HepG2 (cell line): ENCODE measurements around the gene TOMM22. TPM values are rescaled to one million over a fixed set of nuclear protein-coding genes. Genes with fewer than 3 reads are reported as not detected.

ENCODE experiments used
- ARID4A ChIP-seq: sonication (generic); formaldehyde crosslinking; IDR thresholded peaks from 2 replicates; pipeline ENCODE4 v1.5.0; 2020; ENCODE audit warnings: mild to moderate bottlenecking, missing genetic modification reagents, borderline replicate concordance
- CREBL2 ChIP-seq: sonication (generic); formaldehyde crosslinking; IDR thresholded peaks from 2 replicates; pipeline ENCODE4 v1.8.1; 2023; ENCODE audit warnings: missing genetic modification reagents, mild to moderate bottlenecking, borderline replicate concordance
- IKZF4 ChIP-seq: sonication (generic); formaldehyde crosslinking; IDR thresholded peaks from 2 replicates; pipeline ENCODE4 v1.5.1; 2020; ENCODE audit warnings: borderline replicate concordance, mild to moderate bottlenecking, low read depth, missing genetic modification reagents; ENCODE audit errors: not compliant biosample characterization
- KAT8 ChIP-seq: IDR thresholded peaks from 2 replicates; pipeline ENCODE4 v1.6.1; 2016; ENCODE audit warnings: missing genetic modification reagents, missing compliant biosample characterization
- MTF1 ChIP-seq: sonication (generic); formaldehyde crosslinking; IDR thresholded peaks from 2 replicates; pipeline ENCODE4 v1.5.0; 2020; ENCODE audit warnings: missing genetic modification reagents
- NCOA5 ChIP-seq: sonication (generic); formaldehyde crosslinking; IDR thresholded peaks from 2 replicates; pipeline ENCODE4 v1.4.0; 2020; ENCODE audit warnings: missing genetic modification reagents
- PAF1 ChIP-seq: IDR thresholded peaks from 2 replicates; pipeline ENCODE4 v1.6.1; 2016; ENCODE audit warnings: missing genetic modification reagents, missing compliant biosample characterization
- PHF20 ChIP-seq: sonication (generic); formaldehyde crosslinking; IDR thresholded peaks from 2 replicates; pipeline ENCODE4 v1.5.0; 2020; ENCODE audit warnings: mild to moderate bottlenecking, missing genetic modification reagents
- PRMT3 ChIP-seq: sonication (generic); formaldehyde crosslinking; IDR thresholded peaks from 2 replicates; pipeline ENCODE4 v1.8.1; 2022; ENCODE audit warnings: low read depth, mild to moderate bottlenecking, moderate library complexity, missing genetic modification reagents, borderline replicate concordance
- SIX1 ChIP-seq: sonication (generic); formaldehyde crosslinking; IDR thresholded peaks from 2 replicates; pipeline ENCODE4 v1.4.0; 2020; ENCODE audit warnings: missing genetic modification reagents, borderline replicate concordance
- SRSF1 ChIP-seq: fragments of 200-400 bp; formaldehyde crosslinking; optimal IDR thresholded peaks from 2 replicates; pipeline ENCODE3; 2017; ENCODE audit warnings: mild to moderate bottlenecking, low read depth, low read length, moderate library complexity
- ZBTB1 ChIP-seq: sonication (generic); formaldehyde crosslinking; IDR thresholded peaks from 2 replicates; pipeline ENCODE4 v1.4.0; 2020; ENCODE audit warnings: missing genetic modification reagents, borderline replicate concordance
- ZNF343 ChIP-seq: sonication (generic); formaldehyde crosslinking; IDR thresholded peaks from 2 replicates; pipeline ENCODE4 v1.4.0; 2020; ENCODE audit warnings: mild to moderate bottlenecking, missing genetic modification reagents
- ZNF367 ChIP-seq: sonication (generic); formaldehyde crosslinking; IDR thresholded peaks from 2 replicates; pipeline ENCODE4 v1.4.0; 2020; ENCODE audit warnings: missing genetic modification reagents, borderline replicate concordance
- ZNF724P ChIP-seq: sonication (generic); formaldehyde crosslinking; IDR thresholded peaks from 2 replicates; pipeline ENCODE4 v1.8.0; 2022; ENCODE audit warnings: missing genetic modification reagents, borderline replicate concordance
- ZNF766 ChIP-seq: sonication (generic); formaldehyde crosslinking; IDR thresholded peaks from 2 replicates; pipeline ENCODE4 v1.5.0; 2020; ENCODE audit warnings: missing genetic modification reagents, borderline replicate concordance
- polyA plus RNA-seq, 8 experiments: library from polyadenylated mRNA; depleted of rRNA in 3 of 8; stranded (reverse) in 7 of 8; unstranded in 1 of 8; fragments of >200 nt; fragmentation: Illumina TruSeq in 4 of 8; extraction: Trizol in 4 of 8; gene quantifications; 2 replicates each; pipeline versions ENCODE4 v1.2.1 to v1.2.3, GENCODE V29; 2011 to 2016; ENCODE audit warnings: low read depth in 4 of 8, missing spikeins in 1 of 8, mixed read lengths in 1 of 8; ENCODE audit not compliant: insufficient read depth in 1 of 8
- total RNA-seq, 5 experiments: library from RNA; depleted of rRNA; stranded (reverse); fragments of >200 nt; fragmentation: Illumina TruSeq; extraction: Trizol; gene quantifications; 2 replicates each; pipeline ENCODE4 v1.2.3, GENCODE V29; 2016; ENCODE audit warnings: low read depth in 1 of 5
- TF ChIP-seq, protein P1 (sequence below): sonication (generic); formaldehyde crosslinking; IDR thresholded peaks from 2 replicates; pipeline ENCODE4 v1.8.0; 2022; ENCODE audit warnings: mild to moderate bottlenecking, missing genetic modification reagents
- TF ChIP-seq, protein P2 (sequence below): sonication (generic); formaldehyde crosslinking; IDR thresholded peaks from 2 replicates; pipeline ENCODE4 v1.8.0; 2022; ENCODE audit warnings: missing genetic modification reagents, low read depth, mild to moderate bottlenecking, borderline replicate concordance
- TF ChIP-seq, protein P3 (sequence below): sonication (generic); formaldehyde crosslinking; IDR thresholded peaks from 2 replicates; pipeline ENCODE4 v1.4.0; 2020; ENCODE audit warnings: missing genetic modification reagents
- TF ChIP-seq, protein P4 (sequence below): sonication (generic); formaldehyde crosslinking; IDR thresholded peaks from 2 replicates; pipeline ENCODE4 v1.5.0; 2020; ENCODE audit warnings: missing genetic modification reagents

Gene TOMM22
- total and polyA plus RNA-seq, 2 of the 13 experiments (the other 11 are each of a cell fraction or from before 2014, with no cell fraction given), result 46.9 to 118 TPM

DNA sequence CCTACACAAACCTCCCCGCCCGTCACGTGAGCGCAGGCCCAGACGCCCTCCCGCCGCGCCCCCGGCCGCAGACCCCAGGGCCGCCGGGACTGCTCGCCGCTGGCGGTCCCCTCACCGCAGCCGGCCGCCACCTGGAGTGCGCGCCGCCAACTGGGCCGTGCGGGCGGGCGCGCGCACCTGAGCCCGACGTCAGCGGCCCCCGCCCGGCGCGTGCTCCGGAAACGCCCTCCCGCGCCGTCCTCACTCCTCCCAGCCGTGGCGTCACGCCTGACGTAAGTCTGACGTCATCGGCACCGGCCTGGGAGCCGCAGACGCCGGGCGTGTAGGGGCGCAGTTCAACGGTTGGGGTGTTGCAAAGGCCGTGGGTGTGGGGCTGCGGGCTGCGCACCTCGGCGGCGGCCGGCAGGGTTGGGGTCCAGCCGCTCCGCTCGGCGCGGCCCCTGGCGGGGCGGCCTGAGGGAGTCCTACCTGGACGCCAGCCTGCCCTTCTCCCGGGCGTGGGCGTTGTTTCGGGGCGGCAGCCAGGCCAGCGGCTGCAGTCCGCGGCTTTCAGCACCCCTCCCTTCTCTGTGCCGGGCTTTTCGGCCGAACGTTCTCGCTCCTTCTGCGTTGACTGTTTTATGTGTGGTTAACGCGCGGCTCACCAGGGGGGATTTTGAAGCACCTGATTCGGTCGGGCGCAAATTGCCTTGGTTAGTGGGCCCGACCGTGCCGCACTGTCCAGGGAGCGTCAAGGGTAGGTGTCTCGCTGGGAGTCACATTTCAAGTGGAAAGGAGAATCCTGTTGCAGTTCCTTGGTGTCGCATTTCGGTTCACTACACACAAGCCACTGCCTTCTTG, 19.3 kb downstream of the TOMM22 start, which contains the start of gene JOSD1 (continued):
- peak; percentile 90; the same call in 1 of the 2 replicates for TF ChIP-seq ARID4A (CRISPR knock-in tag)
- no peak; the same call in 1 of the 2 replicates for TF ChIP-seq ZNF766 (CRISPR knock-in tag)
- no peak; the same call in 1 of the 2 replicates for TF ChIP-seq ZNF724P
- TF ChIP-seq SRSF1, result peak; percentile 70
- TF ChIP-seq ZNF343 (CRISPR knock-in tag), result no peak
- TF ChIP-seq NCOA5 (CRISPR knock-in tag), result no peak
- TF ChIP-seq MTF1 (CRISPR knock-in tag), result no peak; the same call in 1 of the 2 replicates
- TF ChIP-seq IKZF4, result peak; percentile 73
- TF ChIP-seq, protein P1, sequence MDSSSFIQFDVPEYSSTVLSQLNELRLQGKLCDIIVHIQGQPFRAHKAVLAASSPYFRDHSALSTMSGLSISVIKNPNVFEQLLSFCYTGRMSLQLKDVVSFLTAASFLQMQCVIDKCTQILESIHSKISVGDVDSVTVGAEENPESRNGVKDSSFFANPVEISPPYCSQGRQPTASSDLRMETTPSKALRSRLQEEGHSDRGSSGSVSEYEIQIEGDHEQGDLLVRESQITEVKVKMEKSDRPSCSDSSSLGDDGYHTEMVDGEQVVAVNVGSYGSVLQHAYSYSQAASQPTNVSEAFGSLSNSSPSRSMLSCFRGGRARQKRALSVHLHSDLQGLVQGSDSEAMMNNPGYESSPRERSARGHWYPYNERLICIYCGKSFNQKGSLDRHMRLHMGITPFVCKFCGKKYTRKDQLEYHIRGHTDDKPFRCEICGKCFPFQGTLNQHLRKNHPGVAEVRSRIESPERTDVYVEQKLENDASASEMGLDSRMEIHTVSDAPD (CRISPR knock-in tag), result peak; percentile 59; the same call in 1 of the 2 replicates
- no peak for TF ChIP-seq SIX1 (CRISPR knock-in tag)
- TF ChIP-seq ZBTB1, result no peak
- TF ChIP-seq PAF1 (CRISPR knock-in tag), result no peak
- no peak for TF ChIP-seq ZNF367 (CRISPR knock-in tag)
- TF ChIP-seq, protein P2, sequence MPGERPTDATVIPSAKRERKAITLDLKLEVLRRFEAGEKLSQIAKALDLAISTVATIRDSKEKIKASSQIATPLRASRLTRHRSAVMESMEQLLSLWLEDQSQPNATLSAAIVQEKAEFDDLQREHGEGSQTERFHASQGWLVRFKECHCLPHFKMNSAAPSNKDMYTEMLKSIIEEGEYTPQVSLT (CRISPR knock-in tag), result no peak
- peak; percentile 59; the same call in 1 of the 2 replicates for TF ChIP-seq KAT8 (CRISPR knock-in tag)
- no peak for TF ChIP-seq PRMT3
- TF ChIP-seq, protein P3, sequence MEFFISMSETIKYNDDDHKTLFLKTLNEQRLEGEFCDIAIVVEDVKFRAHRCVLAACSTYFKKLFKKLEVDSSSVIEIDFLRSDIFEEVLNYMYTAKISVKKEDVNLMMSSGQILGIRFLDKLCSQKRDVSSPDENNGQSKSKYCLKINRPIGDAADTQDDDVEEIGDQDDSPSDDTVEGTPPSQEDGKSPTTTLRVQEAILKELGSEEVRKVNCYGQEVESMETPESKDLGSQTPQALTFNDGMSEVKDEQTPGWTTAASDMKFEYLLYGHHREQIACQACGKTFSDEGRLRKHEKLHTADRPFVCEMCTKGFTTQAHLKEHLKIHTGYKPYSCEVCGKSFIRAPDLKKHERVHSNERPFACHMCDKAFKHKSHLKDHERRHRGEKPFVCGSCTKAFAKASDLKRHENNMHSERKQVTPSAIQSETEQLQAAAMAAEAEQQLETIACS (CRISPR knock-in tag), result peak; percentile 94
- TF ChIP-seq PHF20, result peak; percentile 70
- no peak for TF ChIP-seq CREBL2 (CRISPR knock-in tag)
- TF ChIP-seq, protein P4, sequence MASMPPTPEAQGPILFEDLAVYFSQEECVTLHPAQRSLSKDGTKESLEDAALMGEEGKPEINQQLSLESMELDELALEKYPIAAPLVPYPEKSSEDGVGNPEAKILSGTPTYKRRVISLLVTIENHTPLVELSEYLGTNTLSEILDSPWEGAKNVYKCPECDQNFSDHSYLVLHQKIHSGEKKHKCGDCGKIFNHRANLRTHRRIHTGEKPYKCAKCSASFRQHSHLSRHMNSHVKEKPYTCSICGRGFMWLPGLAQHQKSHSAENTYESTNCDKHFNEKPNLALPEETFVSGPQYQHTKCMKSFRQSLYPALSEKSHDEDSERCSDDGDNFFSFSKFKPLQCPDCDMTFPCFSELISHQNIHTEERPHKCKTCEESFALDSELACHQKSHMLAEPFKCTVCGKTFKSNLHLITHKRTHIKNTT, result 0 out of 2 replicates have a peak, but pooled peaks have one; percentile 50
